ENCODE measurements around the gene CACNA1S.

DNA sequence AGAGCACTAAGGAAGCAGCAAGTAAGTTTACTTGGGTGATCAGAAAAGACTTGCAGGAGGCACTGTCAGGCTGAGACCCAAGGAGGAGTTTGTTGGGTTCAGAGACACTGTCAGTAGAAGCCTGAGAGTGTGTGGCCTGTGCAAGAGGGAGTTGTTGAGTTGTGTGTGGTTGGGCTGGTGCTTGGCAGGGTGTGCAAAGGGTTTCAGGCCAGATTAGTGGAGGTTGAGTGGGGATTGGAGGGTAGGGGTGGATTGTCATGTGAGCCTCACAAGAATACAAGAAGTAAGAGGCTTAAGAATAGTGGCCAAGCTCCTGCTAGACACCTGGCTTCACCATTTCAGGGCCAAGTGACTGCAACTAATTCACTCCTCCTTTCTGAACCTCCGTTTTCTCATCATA lies 79.8 kb downstream of the CACNA1S start:
- no peak for TF ChIP-seq POLR2A (IDR thresholded peaks at IDR 0.05; ENCODE audit: low read depth, low read length)
- no peak for TF ChIP-seq CTCF (conservative IDR thresholded peaks at IDR 0.05; ENCODE audit: low read depth, low read length)
- TF ChIP-seq MAFK (IDR thresholded peaks at IDR 0.05; ENCODE audit: low read depth, low read length), result no peak
- no peak for TF ChIP-seq SMC3 (IDR thresholded peaks at IDR 0.05; ENCODE audit: low read depth, low read length)
- no peak for TF ChIP-seq RFX5 (IDR thresholded peaks at IDR 0.05; ENCODE audit: low read depth, low read length)
- no peak for TF ChIP-seq RAD21 (IDR thresholded peaks at IDR 0.05; ENCODE audit: low read length)
- no peak for TF ChIP-seq RCOR1 (IDR thresholded peaks at IDR 0.05; ENCODE audit: insufficient replicate concordance, low read length)

Data from IMR-90 (cell line).